Measurements from ENCODE around the gene PUSL1. TPM values are rescaled to one million over a fixed set of nuclear protein-coding genes. Genes with fewer than 3 reads are reported as not detected.

PUSL1 gene
- total RNA-seq, 1 experiment from 2014 or later: 35.1 TPM

GRCh38 chr1:1333551-1334241, 25.3 kb downstream of the PUSL1 start:
- peaks cover 12% of the 10 kb centered on the region for H3K4me1 ChIP-seq (replicated peaks)
- no peak for DNase-seq (ENCODE audit: low read depth in 1 of 2, low spot score in 2 of 2)

DNA sequence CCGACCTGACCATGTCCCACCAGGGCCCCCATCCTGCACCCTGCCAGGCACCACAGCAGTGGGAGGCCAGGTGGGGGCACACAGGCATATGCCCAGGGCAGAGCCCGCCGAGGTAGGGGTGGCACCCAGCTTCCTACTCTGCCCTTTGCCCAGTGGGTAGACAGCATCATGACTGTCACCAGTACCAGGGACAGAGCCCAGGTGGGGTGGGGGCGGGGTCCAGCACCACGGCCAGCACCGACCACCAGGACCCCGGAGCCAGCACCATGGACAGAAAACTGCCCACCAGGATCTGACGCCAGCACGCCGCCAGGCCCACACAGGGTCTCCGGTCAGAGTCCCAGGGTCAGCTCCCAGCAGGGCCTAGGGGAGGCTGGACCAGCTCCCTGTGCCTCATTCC, 26.4 kb downstream of the PUSL1 start:
- H3K27me3 ChIP-seq (replicated peaks): no peaks in the 10 kb centered on the region
- peaks cover 12% of the 10 kb centered on the region for H3K4me1 ChIP-seq (replicated peaks)
- H3K9me3 ChIP-seq (replicated peaks): peaks cover 3% of the 10 kb centered on the region
- peaks cover 47% of the 10 kb centered on the region for H3K36me3 ChIP-seq
- H3K27ac ChIP-seq: no peak overlapping the region
- no peak overlapping the region for H3K4me3 ChIP-seq
- no peak for DNase-seq (ENCODE audit: low read depth in 1 of 2, low spot score in 2 of 2)

More at GRCh38 chr1:1333551-1334241, 25.3 kb downstream of the PUSL1 start:
- Histone ChIP-seq H3K27me3 (replicated peaks) (no peaks in the 10 kb centered on the region), H3K9me3 (replicated peaks) (peaks cover 3% of the 10 kb centered on the region), H3K36me3 (peaks cover 46% of the 10 kb centered on the region), H3K4me3 (no peak overlapping the region), H3K27ac (no peak overlapping the region)

GRCh38 chr1:1335283-1335682, 26.9 kb downstream of the PUSL1 start:
- Histone ChIP-seq H3K27ac (no peak overlapping the region), H3K4me3 (no peak overlapping the region), H3K4me1 (replicated peaks) (peaks cover 12% of the 10 kb centered on the region), H3K36me3 (peaks cover 50% of the 10 kb centered on the region), H3K9me3 (replicated peaks) (no peaks in the 10 kb centered on the region; the same call in 1 of the 2 replicates), H3K27me3 (replicated peaks) (no peaks in the 10 kb centered on the region)
- DNase-seq (ENCODE audit: low read depth in 1 of 2, low spot score in 2 of 2): no peak

GRCh38 chr1:1335792-1336248, 27.4 kb downstream of the PUSL1 start:
- no peak overlapping the region for H3K27ac ChIP-seq
- DNase-seq (ENCODE audit: low read depth in 1 of 2, low spot score in 2 of 2): no peak
- no peaks in the 10 kb centered on the region for H3K27me3 ChIP-seq (replicated peaks)
- H3K4me1 ChIP-seq (replicated peaks): peaks cover 8% of the 10 kb centered on the region
- H3K9me3 ChIP-seq (replicated peaks): no peaks in the 10 kb centered on the region
- H3K36me3 ChIP-seq: peaks cover 56% of the 10 kb centered on the region
- H3K4me3 ChIP-seq: no peak overlapping the region

DNA sequence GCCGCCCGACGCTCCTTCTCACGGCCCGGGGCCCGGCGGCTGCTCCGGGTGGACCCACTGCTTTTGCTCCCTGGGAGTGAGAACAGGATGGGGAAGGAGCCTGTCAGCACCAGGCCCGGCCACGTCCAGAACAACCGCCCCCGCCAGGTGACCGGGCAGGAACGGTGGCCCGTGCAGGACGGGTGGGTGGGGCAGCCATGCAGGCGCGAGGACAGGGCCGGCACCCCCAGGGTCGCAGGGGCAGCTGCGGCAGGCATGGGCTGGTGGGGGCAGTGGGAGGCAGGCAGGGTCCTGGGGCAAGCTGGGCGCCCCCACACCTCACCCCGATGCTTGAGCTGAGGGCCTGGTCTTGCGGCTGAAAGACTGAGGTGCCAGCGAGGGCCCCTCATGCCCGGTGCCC, 28.0 kb downstream of the PUSL1 start:
- no peaks in the 10 kb centered on the region for H3K9me3 ChIP-seq (replicated peaks)
- DNase-seq (ENCODE audit: low read depth in 1 of 2, low spot score in 2 of 2): no peak

GRCh38 chr1:1336931-1337792, 28.8 kb downstream of the PUSL1 start:
- Histone ChIP-seq H3K4me3 (no peak overlapping the region), H3K9me3 (replicated peaks) (no peaks in the 10 kb centered on the region)
- DNase-seq (ENCODE audit: low read depth in 1 of 2, low spot score in 2 of 2): no peak

More for the DNA sequence above, 28.0 kb downstream of the PUSL1 start:
- no peak overlapping the region for H3K27ac ChIP-seq
- no peak overlapping the region for H3K4me3 ChIP-seq
- peaks cover 2% of the 10 kb centered on the region for H3K4me1 ChIP-seq (replicated peaks)
- no peaks in the 10 kb centered on the region for H3K27me3 ChIP-seq (replicated peaks)
- H3K36me3 ChIP-seq: peaks cover 62% of the 10 kb centered on the region

DNA sequence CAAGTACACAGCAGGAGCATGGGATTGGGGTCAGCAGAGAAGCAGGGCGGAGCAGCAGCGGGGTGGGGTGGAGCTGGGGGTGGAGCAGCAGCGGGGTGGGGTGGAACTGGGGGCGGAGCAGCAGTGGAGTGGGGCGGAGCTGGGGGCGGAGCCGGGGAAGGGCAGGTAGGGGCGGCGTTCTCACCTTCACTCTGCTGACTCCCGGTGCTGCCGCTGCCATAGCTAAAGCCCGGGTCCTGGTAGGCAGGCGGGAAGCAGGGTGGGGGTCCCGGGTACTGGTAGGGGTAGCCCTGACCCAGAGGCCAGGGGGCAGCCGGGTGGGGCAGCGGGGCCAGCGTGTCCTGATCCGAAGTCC, 29.4 kb downstream of the PUSL1 start:
- no peaks in the 10 kb centered on the region for H3K4me1 ChIP-seq (replicated peaks)
- H3K27ac ChIP-seq: no peak overlapping the region
- H3K4me3 ChIP-seq: no peak overlapping the region
- H3K9me3 ChIP-seq (replicated peaks): no peaks in the 10 kb centered on the region
- no peaks in the 10 kb centered on the region for H3K27me3 ChIP-seq (replicated peaks)
- DNase-seq (ENCODE audit: low read depth in 1 of 2, low spot score in 2 of 2): no peak
- peaks cover 72% of the 10 kb centered on the region for H3K36me3 ChIP-seq

More at GRCh38 chr1:1336931-1337792, 28.8 kb downstream of the PUSL1 start:
- no peaks in the 10 kb centered on the region for H3K4me1 ChIP-seq (replicated peaks)
- no peaks in the 10 kb centered on the region for H3K27me3 ChIP-seq (replicated peaks)
- no peak overlapping the region for H3K27ac ChIP-seq
- peaks cover 69% of the 10 kb centered on the region for H3K36me3 ChIP-seq

DNA sequence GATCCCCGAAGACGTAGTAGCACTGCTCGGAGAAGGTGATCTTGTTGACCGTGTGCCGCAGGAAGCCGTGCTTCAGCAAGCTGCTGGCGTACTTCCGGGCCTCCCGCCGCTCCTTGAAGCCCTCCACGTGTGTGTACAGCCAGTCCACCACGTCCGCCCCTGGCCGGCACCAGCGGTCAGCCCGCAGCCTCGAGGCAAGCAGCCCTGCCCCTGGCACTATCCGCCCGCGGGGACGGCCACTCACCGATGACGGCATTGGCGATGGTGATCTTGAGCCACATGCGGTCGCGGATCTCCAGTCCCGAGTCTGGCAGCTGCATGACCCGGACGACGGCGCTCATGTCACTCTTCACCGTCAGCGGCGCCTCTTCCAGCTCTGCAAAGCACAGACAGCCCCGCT, 29.9 kb downstream of the PUSL1 start:
- Histone ChIP-seq H3K27ac (no peak overlapping the region), H3K4me1 (replicated peaks) (peaks cover under 1% of the 10 kb centered on the region), H3K9me3 (replicated peaks) (no peaks in the 10 kb centered on the region), H3K36me3 (peaks cover 72% of the 10 kb centered on the region), H3K27me3 (replicated peaks) (no peaks in the 10 kb centered on the region), H3K4me3 (no peak overlapping the region)
- no peak for DNase-seq (ENCODE audit: low read depth in 1 of 2, low spot score in 2 of 2)

DNA sequence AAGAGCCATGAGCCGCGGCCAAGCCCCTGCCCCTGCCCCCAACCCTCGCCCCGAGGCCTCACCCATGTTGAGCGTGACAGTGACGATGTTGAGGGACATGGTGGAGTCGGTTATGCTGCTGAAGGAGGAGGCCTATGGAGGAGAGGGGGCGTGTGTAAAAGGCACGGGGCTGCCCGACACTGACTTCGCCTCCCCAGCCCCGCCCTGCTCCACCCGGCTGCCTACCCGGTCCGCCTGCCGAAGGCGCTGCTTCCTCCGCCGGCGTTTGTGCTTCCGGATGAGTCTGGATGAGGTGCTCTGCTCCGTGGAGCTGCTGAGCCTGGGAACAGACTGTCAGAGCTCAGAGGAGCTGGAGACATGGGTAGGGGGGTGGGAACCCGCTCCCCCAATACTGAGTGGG, 31.8 kb downstream of the PUSL1 start:
- no peaks in the 10 kb centered on the region for H3K9me3 ChIP-seq (replicated peaks)
- DNase-seq (ENCODE audit: low read depth in 1 of 2, low spot score in 2 of 2): no peak
- H3K4me3 ChIP-seq: no peak overlapping the region
- no peaks in the 10 kb centered on the region for H3K27me3 ChIP-seq (replicated peaks)
- peaks cover 68% of the 10 kb centered on the region for H3K36me3 ChIP-seq
- peaks cover 20% of the 10 kb centered on the region for H3K4me1 ChIP-seq (replicated peaks)
- H3K27ac ChIP-seq: no peak overlapping the region

- Histone ChIP-seq H3K9me3 (replicated peaks) (no peaks in the 10 kb centered on the region), H3K4me3 (no peak overlapping the region), H3K27ac (no peak overlapping the region), H3K4me1 (replicated peaks) (peaks cover 27% of the 10 kb centered on the region), H3K27me3 (replicated peaks) (no peaks in the 10 kb centered on the region), H3K36me3 (peaks cover 62% of the 10 kb centered on the region)
- DNase-seq (ENCODE audit: low read depth in 1 of 2, low spot score in 2 of 2): no peak
Measured at GRCh38 chr1:1340791-1341548, 32.6 kb downstream of the PUSL1 start.

- H3K27ac ChIP-seq: no peak overlapping the region
- H3K36me3 ChIP-seq: peaks cover 64% of the 10 kb centered on the region
- no peaks in the 10 kb centered on the region for H3K9me3 ChIP-seq (replicated peaks)
- no peak for DNase-seq (ENCODE audit: low read depth in 1 of 2, low spot score in 2 of 2)
- no peaks in the 10 kb centered on the region for H3K27me3 ChIP-seq (replicated peaks)
- no peak overlapping the region for H3K4me3 ChIP-seq
- peaks cover 34% of the 10 kb centered on the region for H3K4me1 ChIP-seq (replicated peaks)
Measured at GRCh38 chr1:1341549-1342021, 33.2 kb downstream of the PUSL1 start.

GRCh38 chr1:1342061-1342562, 33.7 kb downstream of the PUSL1 start:
- H3K9me3 ChIP-seq (replicated peaks): no peaks in the 10 kb centered on the region
- H3K36me3 ChIP-seq: peaks cover 60% of the 10 kb centered on the region
- peaks cover 39% of the 10 kb centered on the region for H3K4me1 ChIP-seq (replicated peaks)
- no peaks in the 10 kb centered on the region for H3K27me3 ChIP-seq (replicated peaks)
- no peak overlapping the region for H3K4me3 ChIP-seq
- H3K27ac ChIP-seq: no peak overlapping the region
- DNase-seq (ENCODE audit: low read depth in 1 of 2, low spot score in 2 of 2): no peak

- no peak for DNase-seq (ENCODE audit: low read depth in 1 of 2, low spot score in 2 of 2)
- Histone ChIP-seq H3K4me3 (no peak overlapping the region), H3K4me1 (replicated peaks) (peaks cover 44% of the 10 kb centered on the region), H3K36me3 (peaks cover 57% of the 10 kb centered on the region), H3K27ac (no peak overlapping the region), H3K9me3 (replicated peaks) (no peaks in the 10 kb centered on the region), H3K27me3 (replicated peaks) (no peaks in the 10 kb centered on the region)
Measured at GRCh38 chr1:1342584-1343115, 34.3 kb downstream of the PUSL1 start.

Measured in SJSA1 (cell line).